ENCODE measurements around the gene LAIR1. TPM values are rescaled to one million over a fixed set of nuclear protein-coding genes. Genes with fewer than 3 reads are reported as not detected.
"Not testable (repeated sequence)": the region's sequence is repeated elsewhere in the genome, so short reads cannot be mapped to it uniquely, and the experiment has no call there.

Gene LAIR1
- total and polyA plus RNA-seq, 9 donors: 5.3 to 11.8 (median 7.2) TPM

- no peak overlapping the region for H3K27ac ChIP-seq (ENCODE audit: low read length)
- 64% methylated on average over 4 of the region's 8 CpGs for WGBS (ENCODE audit: insufficient coverage)
These were observed 4.5 kb upstream of the LAIR1 start for GRCh38 chr19:54369082-54369687.

GRCh38 chr19:54366811-54367210, 2.1 kb upstream of the LAIR1 start:
- H3K4me1 ChIP-seq (ENCODE audit: control insufficient read depth, insufficient read depth, low read length): peaks cover 4% of the 10 kb centered on the region
- H3K4me3 ChIP-seq (ENCODE audit: low read length): no peak overlapping the region
- H3K27ac ChIP-seq (ENCODE audit: low read length): no peak overlapping the region
- H3K9me3 ChIP-seq (replicated peaks; ENCODE audit: control insufficient read depth, low read depth, low read length): no peaks in the 10 kb centered on the region
- WGBS (ENCODE audit: insufficient coverage): 100% methylated on average over 1 of the region's 6 CpGs
- no peaks in the 10 kb centered on the region for H3K27me3 ChIP-seq (ENCODE audit: control insufficient read depth, insufficient read depth, low read length)
- H3K36me3 ChIP-seq (ENCODE audit: control insufficient read depth, insufficient read depth, low read length): no peaks in the 10 kb centered on the region
- no peak for DNase-seq

More at GRCh38 chr19:54369082-54369687, 4.5 kb upstream of the LAIR1 start:
- H3K9me3 ChIP-seq (replicated peaks; ENCODE audit: control insufficient read depth, low read depth, low read length): no peaks in the 10 kb centered on the region
- no peak overlapping the region for H3K4me3 ChIP-seq (ENCODE audit: low read length)
- H3K36me3 ChIP-seq (ENCODE audit: control insufficient read depth, insufficient read depth, low read length): no peaks in the 10 kb centered on the region
- peaks cover 4% of the 10 kb centered on the region for H3K4me1 ChIP-seq (ENCODE audit: control insufficient read depth, insufficient read depth, low read length)
- no peaks in the 10 kb centered on the region for H3K27me3 ChIP-seq (ENCODE audit: control insufficient read depth, insufficient read depth, low read length)
- DNase-seq: no peak

- not testable (repeated sequence) for DNase-seq; H3K27me3 ChIP-seq (ENCODE audit: control insufficient read depth, insufficient read depth, low read length); H3K4me3 ChIP-seq (ENCODE audit: low read length); H3K36me3 ChIP-seq (ENCODE audit: control insufficient read depth, insufficient read depth, low read length); H3K4me1 ChIP-seq (ENCODE audit: control insufficient read depth, insufficient read depth, low read length); H3K9me3 ChIP-seq (replicated peaks; ENCODE audit: control insufficient read depth, low read depth, low read length); H3K27ac ChIP-seq (ENCODE audit: low read length)
- WGBS (ENCODE audit: insufficient coverage): 85% methylated on average over 3 of the region's 13 CpGs
These were observed 1.1 kb upstream of the LAIR1 start for GRCh38 chr19:54365798-54366197.

DNA sequence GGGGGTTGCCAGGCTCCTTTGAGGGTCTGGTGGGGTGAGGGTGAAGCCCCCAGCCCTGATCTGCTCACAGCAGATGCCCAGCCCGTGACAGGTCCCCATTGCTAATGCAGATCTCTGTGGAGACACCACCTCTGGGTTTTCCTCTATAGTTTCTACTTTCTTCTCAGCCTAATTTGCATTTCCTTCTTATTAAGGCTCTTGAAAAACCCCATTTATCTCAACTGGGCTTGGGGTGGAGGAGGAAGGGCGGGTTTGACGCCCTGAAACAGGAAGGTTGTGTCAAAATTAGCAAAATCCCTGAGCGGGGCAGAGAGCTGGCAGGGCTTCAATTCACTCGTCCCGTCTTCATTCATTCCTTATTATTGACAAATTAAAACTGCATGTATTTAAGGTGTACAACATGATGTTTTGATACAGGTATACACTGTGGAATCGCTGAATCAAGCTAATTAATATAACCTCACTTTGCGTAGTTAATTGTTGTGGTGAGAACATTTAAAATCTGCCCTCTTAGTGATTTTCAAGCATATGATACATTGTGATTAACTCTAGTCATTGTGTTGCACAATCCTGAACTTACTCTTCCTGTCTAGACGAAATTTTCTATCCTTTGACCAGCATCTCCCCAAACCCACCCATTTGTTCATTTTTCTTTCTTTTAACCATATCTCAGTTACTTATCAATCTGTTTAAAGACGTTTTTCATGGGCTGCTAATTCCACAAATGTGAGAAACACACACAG, 2.9 kb downstream of the LAIR1 start:
- H3K9me3 ChIP-seq (replicated peaks; ENCODE audit: control insufficient read depth, low read depth, low read length); H3K36me3 ChIP-seq (ENCODE audit: control insufficient read depth, insufficient read depth, low read length); H3K27ac ChIP-seq (ENCODE audit: low read length); H3K4me3 ChIP-seq (ENCODE audit: low read length); H3K27me3 ChIP-seq (ENCODE audit: control insufficient read depth, insufficient read depth, low read length); H3K4me1 ChIP-seq (ENCODE audit: control insufficient read depth, insufficient read depth, low read length); DNase-seq: not testable (repeated sequence)
- WGBS (ENCODE audit: insufficient coverage): 40% methylated on average over 1 of the region's 10 CpGs

- not testable (repeated sequence) for H3K9me3 ChIP-seq (replicated peaks; ENCODE audit: control insufficient read depth, low read depth, low read length); H3K4me3 ChIP-seq (ENCODE audit: low read length); H3K36me3 ChIP-seq (ENCODE audit: control insufficient read depth, insufficient read depth, low read length); DNase-seq; H3K27ac ChIP-seq (ENCODE audit: low read length); H3K4me1 ChIP-seq (ENCODE audit: control insufficient read depth, insufficient read depth, low read length); H3K27me3 ChIP-seq (ENCODE audit: control insufficient read depth, insufficient read depth, low read length)
- no CpG with 5 or more reads among the region's 21 CpGs for whole genome bisulfite sequencing (ENCODE audit: insufficient coverage)
These were observed 5.4 kb downstream of the LAIR1 start for GRCh38 chr19:54359149-54359820.

DNA sequence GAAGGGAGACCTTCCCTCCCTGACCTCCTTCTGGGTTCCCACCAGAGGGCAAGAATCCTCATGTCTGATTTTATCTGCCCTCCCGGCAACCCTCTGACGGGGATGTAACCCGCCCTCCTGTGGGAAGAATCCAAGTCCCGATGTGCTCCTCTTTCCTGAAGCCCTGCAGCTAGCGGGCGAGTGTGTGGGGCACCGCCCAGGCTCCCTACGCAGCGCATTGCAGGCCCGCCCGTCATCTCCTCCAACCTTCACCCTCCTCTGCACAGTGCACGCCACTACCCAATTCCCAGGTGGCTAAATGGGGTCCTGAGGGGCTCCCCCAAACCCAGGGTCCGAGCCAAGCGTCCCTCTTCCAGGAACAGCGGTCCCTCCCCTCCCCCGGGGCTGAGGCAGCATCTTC, 7.3 kb downstream of the LAIR1 start:
- H3K27ac ChIP-seq (ENCODE audit: low read length): no peak overlapping the region
- no peaks in the 10 kb centered on the region for H3K9me3 ChIP-seq (replicated peaks; ENCODE audit: control insufficient read depth, low read depth, low read length)
- 85% methylated on average over 15 of the region's 16 CpGs for WGBS (ENCODE audit: insufficient coverage)
- H3K27me3 ChIP-seq (ENCODE audit: control insufficient read depth, insufficient read depth, low read length): no peaks in the 10 kb centered on the region
- H3K4me1 ChIP-seq (ENCODE audit: control insufficient read depth, insufficient read depth, low read length): no peaks in the 10 kb centered on the region
- H3K4me3 ChIP-seq (ENCODE audit: low read length): no peak overlapping the region
- H3K36me3 ChIP-seq (ENCODE audit: control insufficient read depth, insufficient read depth, low read length): no peaks in the 10 kb centered on the region
- no peak for DNase-seq

GRCh38 chr19:54356444-54357056, 8.2 kb downstream of the LAIR1 start:
- Histone ChIP-seq H3K27ac (ENCODE audit: low read length) (no peak overlapping the region), H3K9me3 (replicated peaks; ENCODE audit: control insufficient read depth, low read depth, low read length) (no peaks in the 10 kb centered on the region), H3K4me1 (ENCODE audit: control insufficient read depth, insufficient read depth, low read length) (no peaks in the 10 kb centered on the region), H3K4me3 (ENCODE audit: low read length) (no peak overlapping the region), H3K27me3 (ENCODE audit: control insufficient read depth, insufficient read depth, low read length) (peaks cover 3% of the 10 kb centered on the region), H3K36me3 (ENCODE audit: control insufficient read depth, insufficient read depth, low read length) (no peaks in the 10 kb centered on the region)
- WGBS (ENCODE audit: insufficient coverage): 74% methylated on average over 4 of the region's 12 CpGs
- no peak for DNase-seq

DNA sequence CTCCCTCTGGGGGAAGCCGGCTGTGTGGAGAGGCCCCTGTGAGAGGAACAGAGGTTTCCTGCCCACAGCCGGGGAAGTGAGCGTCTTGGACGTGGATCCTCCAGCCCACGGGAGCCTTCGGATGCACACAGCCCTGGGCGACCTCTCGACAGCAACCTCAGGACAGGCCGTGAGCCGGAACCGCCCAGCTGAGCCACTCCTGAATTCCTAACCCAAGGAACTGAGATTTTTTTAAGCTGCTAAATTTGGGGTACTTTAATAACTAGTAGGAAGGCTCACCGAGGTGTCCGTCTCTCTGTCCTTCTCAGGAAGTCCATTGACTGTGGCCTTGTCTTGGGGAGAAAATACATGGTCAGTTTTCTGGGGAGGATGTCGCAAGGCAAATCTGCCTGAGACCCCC, 9.1 kb downstream of the LAIR1 start:
- H3K9me3 ChIP-seq (replicated peaks; ENCODE audit: control insufficient read depth, low read depth, low read length): no peaks in the 10 kb centered on the region
- H3K36me3 ChIP-seq (ENCODE audit: control insufficient read depth, insufficient read depth, low read length): no peaks in the 10 kb centered on the region
- no peaks in the 10 kb centered on the region for H3K4me1 ChIP-seq (ENCODE audit: control insufficient read depth, insufficient read depth, low read length)
- peaks cover 3% of the 10 kb centered on the region for H3K27me3 ChIP-seq (ENCODE audit: control insufficient read depth, insufficient read depth, low read length)
- no peak overlapping the region for H3K4me3 ChIP-seq (ENCODE audit: low read length)
- H3K27ac ChIP-seq (ENCODE audit: low read length): no peak overlapping the region
- DNase-seq: no peak
- WGBS (ENCODE audit: insufficient coverage): 70% methylated on average over 11 of the region's 14 CpGs

- no peak overlapping the region for H3K27ac ChIP-seq (ENCODE audit: low read length)
- peaks cover 3% of the 10 kb centered on the region for H3K27me3 ChIP-seq (ENCODE audit: control insufficient read depth, insufficient read depth, low read length)
- H3K36me3 ChIP-seq (ENCODE audit: control insufficient read depth, insufficient read depth, low read length): no peaks in the 10 kb centered on the region
- no peak overlapping the region for H3K4me3 ChIP-seq (ENCODE audit: low read length)
- H3K9me3 ChIP-seq (replicated peaks; ENCODE audit: control insufficient read depth, low read depth, low read length): no peaks in the 10 kb centered on the region
- no peak for DNase-seq
- WGBS (ENCODE audit: insufficient coverage): 44% methylated on average over 3 of the region's 3 CpGs
- no peaks in the 10 kb centered on the region for H3K4me1 ChIP-seq (ENCODE audit: control insufficient read depth, insufficient read depth, low read length)
These were observed 10.0 kb downstream of the LAIR1 start for GRCh38 chr19:54354761-54355160.

- H3K4me3 ChIP-seq (ENCODE audit: low read length): no peak overlapping the region
- H3K36me3 ChIP-seq (ENCODE audit: control insufficient read depth, insufficient read depth, low read length): no peaks in the 10 kb centered on the region
- 63% methylated on average over 2 of the region's 3 CpGs for WGBS (ENCODE audit: insufficient coverage)
- peaks cover 3% of the 10 kb centered on the region for H3K27me3 ChIP-seq (ENCODE audit: control insufficient read depth, insufficient read depth, low read length)
- no peaks in the 10 kb centered on the region for H3K4me1 ChIP-seq (ENCODE audit: control insufficient read depth, insufficient read depth, low read length)
- no peaks in the 10 kb centered on the region for H3K9me3 ChIP-seq (replicated peaks; ENCODE audit: control insufficient read depth, low read depth, low read length)
- H3K27ac ChIP-seq (ENCODE audit: low read length): no peak overlapping the region
- DNase-seq: no peak
These were observed 12.2 kb downstream of the LAIR1 start for GRCh38 chr19:54352546-54352945.

All from muscle of leg (tissue), 11 donors.